Large intestine (tissue), 3 donors: Measurements from ENCODE around the gene DNAH8. TPM values are rescaled to one million over a fixed set of nuclear protein-coding genes. Genes with fewer than 3 reads are reported as not detected.
A peak's percentile ranks its signal among the peaks of the same experiment; 100 is the strongest.

Experiments
- DNase-seq, 2 donors: peaks; one replicate each; pipeline versions ENCODE4 v3.0.0 to v3.0.0-alpha.2; 2013
- H3K27ac ChIP-seq: one replicate; pipeline ENCODE4 v1.5.1; 2013; ENCODE audit warnings: low read length
- H3K27me3 ChIP-seq: 2 replicates; pipeline ENCODE4 v1.6.1; 2013; ENCODE audit warnings: low read length; ENCODE audit not compliant: control insufficient read depth, insufficient read depth
- H3K36me3 ChIP-seq: 2 replicates; pipeline ENCODE4 v1.6.1; 2013; ENCODE audit warnings: low read length; ENCODE audit not compliant: control insufficient read depth, insufficient read depth
- H3K4me1 ChIP-seq: one replicate; pipeline ENCODE4 v1.6.1; 2013; ENCODE audit warnings: low read length; ENCODE audit not compliant: control insufficient read depth, insufficient read depth
- H3K4me3 ChIP-seq: one replicate; pipeline ENCODE4 v1.5.1; 2013; ENCODE audit warnings: low read length
- H3K9me3 ChIP-seq: one replicate; pipeline ENCODE4 v1.6.1; 2013; ENCODE audit warnings: mild to moderate bottlenecking, low read depth, low read length, moderate library complexity; ENCODE audit not compliant: control insufficient read depth
- WGBS: methylation state at CpG from one replicate; pipeline ENCODE4 v1.1.5; 2013; ENCODE audit warnings: low lambda C conversion rate; ENCODE audit not compliant: insufficient coverage; 5-methylcytosine and 5-hydroxymethylcytosine counted together
- polyA plus RNA-seq: library from polyadenylated mRNA; unstranded; fragments of 120-200 nt; gene quantifications from one replicate; pipeline ENCODE4 v1.2.1, GENCODE V29; 2013

The DNAH8 gene
- polyA plus RNA-seq, 1 donor = 0.01 TPM

GRCh38 chr6:39057251-39058155, 342.4 kb downstream of the DNAH8 start:
- peaks cover 49% of the 10 kb centered on the region for H3K4me1 ChIP-seq
- no peak for DNase-seq
- no peak overlapping the region for H3K27ac ChIP-seq
- H3K36me3 ChIP-seq = no peaks in the 10 kb centered on the region
- no CpG with 5 or more reads among the region's 17 CpGs for WGBS
- H3K27me3 ChIP-seq = no peaks in the 10 kb centered on the region
- H3K4me3 ChIP-seq = no peak overlapping the region
- H3K9me3 ChIP-seq = no peaks in the 10 kb centered on the region

- H3K27me3 ChIP-seq = no peaks in the 10 kb centered on the region
- WGBS = no CpG with 5 or more reads among the region's 6 CpGs
- DNase-seq = no peak
These were observed 343.5 kb downstream of the DNAH8 start for GRCh38 chr6:39058471-39059147.

GRCh38 chr6:39059496-39060310, 344.6 kb downstream of the DNAH8 start:
- Histone ChIP-seq H3K27me3 (no peaks in the 10 kb centered on the region), H3K27ac (no peak overlapping the region), H3K4me3 (no peak overlapping the region), H3K9me3 (no peaks in the 10 kb centered on the region), H3K36me3 (no peaks in the 10 kb centered on the region), H3K4me1 (peaks cover 53% of the 10 kb centered on the region)
- no peak for DNase-seq
- 83% methylated on average over 1 of the region's 14 CpGs for WGBS

More at GRCh38 chr6:39058471-39059147, 343.5 kb downstream of the DNAH8 start:
- no peaks in the 10 kb centered on the region for H3K36me3 ChIP-seq
- no peaks in the 10 kb centered on the region for H3K9me3 ChIP-seq
- H3K4me3 ChIP-seq = no peak overlapping the region
- peaks cover 53% of the 10 kb centered on the region for H3K4me1 ChIP-seq
- H3K27ac ChIP-seq = no peak overlapping the region

- no peaks in the 10 kb centered on the region for H3K9me3 ChIP-seq
- H3K36me3 ChIP-seq = no peaks in the 10 kb centered on the region
- H3K4me3 ChIP-seq = no peak overlapping the region
- no peak overlapping the region for H3K27ac ChIP-seq
- peaks cover 50% of the 10 kb centered on the region for H3K4me1 ChIP-seq
- no peak for DNase-seq
- H3K27me3 ChIP-seq = no peaks in the 10 kb centered on the region
- no CpG with 5 or more reads among the region's 7 CpGs for WGBS
These were observed 345.5 kb downstream of the DNAH8 start for GRCh38 chr6:39060467-39061160.

- Histone ChIP-seq H3K27ac (no peak overlapping the region), H3K36me3 (no peaks in the 10 kb centered on the region), H3K4me1 (peaks cover 50% of the 10 kb centered on the region), H3K4me3 (no peak overlapping the region), H3K9me3 (no peaks in the 10 kb centered on the region), H3K27me3 (no peaks in the 10 kb centered on the region)
- peak; percentile 17 to 53 for DNase-seq
- WGBS = 20% methylated on average over 1 of the region's 6 CpGs
These were observed 346.1 kb downstream of the DNAH8 start for GRCh38 chr6:39061182-39061581.

GRCh38 chr6:39061588-39061987, 346.5 kb downstream of the DNAH8 start:
- peaks cover 50% of the 10 kb centered on the region for H3K4me1 ChIP-seq
- no peaks in the 10 kb centered on the region for H3K36me3 ChIP-seq
- H3K9me3 ChIP-seq = no peaks in the 10 kb centered on the region
- no CpG with 5 or more reads among the region's 3 CpGs for WGBS
- no peak overlapping the region for H3K4me3 ChIP-seq
- H3K27me3 ChIP-seq = no peaks in the 10 kb centered on the region
- no peak overlapping the region for H3K27ac ChIP-seq
- no peak for DNase-seq

GRCh38 chr6:39062014-39062740, 347.1 kb downstream of the DNAH8 start:
- no peak overlapping the region for H3K27ac ChIP-seq
- H3K36me3 ChIP-seq = no peaks in the 10 kb centered on the region
- peaks cover 50% of the 10 kb centered on the region for H3K4me1 ChIP-seq
- no peaks in the 10 kb centered on the region for H3K27me3 ChIP-seq
- no peaks in the 10 kb centered on the region for H3K9me3 ChIP-seq
- H3K4me3 ChIP-seq = no peak overlapping the region
- no peak for DNase-seq
- no CpG with 5 or more reads among the region's 10 CpGs for WGBS

- Histone ChIP-seq H3K4me3 (no peak overlapping the region), H3K27ac (peak overlapping the region; percentile 70), H3K9me3 (no peaks in the 10 kb centered on the region), H3K36me3 (no peaks in the 10 kb centered on the region), H3K4me1 (peaks cover 50% of the 10 kb centered on the region), H3K27me3 (no peaks in the 10 kb centered on the region)
- WGBS = no CpG with 5 or more reads among the region's 1 CpG
- DNase-seq = peak; percentile 68 to 82
These were observed 348.4 kb downstream of the DNAH8 start for GRCh38 chr6:39063526-39063925.

- no peaks in the 10 kb centered on the region for H3K36me3 ChIP-seq
- WGBS = no CpG with 5 or more reads among the region's 8 CpGs
- peaks cover 42% of the 10 kb centered on the region for H3K4me1 ChIP-seq
- H3K4me3 ChIP-seq = no peak overlapping the region
- no peaks in the 10 kb centered on the region for H3K9me3 ChIP-seq
- no peak for DNase-seq
- H3K27me3 ChIP-seq = no peaks in the 10 kb centered on the region
- H3K27ac ChIP-seq = no peak overlapping the region
These were observed 350.4 kb downstream of the DNAH8 start for GRCh38 chr6:39065561-39065960.
